Neural progenitor cell (in vitro differentiated cells): ENCODE data around the gene ACOX3. TPM values are rescaled to one million over a fixed set of nuclear protein-coding genes. Genes with fewer than 3 reads are reported as not detected.

Experiments
- DNase-seq: peaks from one replicate; pipeline ENCODE4 v3.0.0-alpha.2; 2016; ENCODE audit warnings: low spot score
- H2AFZ ChIP-seq: fragments of 200-600 bp; sonication (generic); replicated peaks from 2 replicates; pipeline ENCODE4 v1.6.1; 2016; ENCODE audit warnings: antibody characterized with exemption
- H3F3A ChIP-seq: fragments of 200-600 bp; sonication (generic); 2 replicates; pipeline ENCODE4 v1.6.1; 2016; ENCODE audit warnings: antibody characterized with exemption, low read depth
- H3K27ac ChIP-seq: fragments of 200-600 bp; sonication (generic); 2 replicates; pipeline ENCODE4 v1.5.1; 2016; ENCODE audit warnings: mild to moderate bottlenecking
- H3K27me3 ChIP-seq: fragments of 200-600 bp; sonication (generic); 2 replicates; pipeline ENCODE4 v1.6.1; 2016; ENCODE audit warnings: mild to moderate bottlenecking, moderate library complexity
- H3K36me3 ChIP-seq: fragments of 200-600 bp; sonication (generic); 2 replicates; pipeline ENCODE4 v1.5.1; 2016
- H3K4me1 ChIP-seq: fragments of 200-600 bp; sonication (generic); 2 replicates; pipeline ENCODE4 v1.6.1; 2016; ENCODE audit warnings: mixed run types
- H3K4me2 ChIP-seq: fragments of 200-600 bp; sonication (generic); 2 replicates; pipeline ENCODE4 v1.6.1; 2016
- H3K4me3 ChIP-seq: fragments of 200-600 bp; sonication (generic); 2 replicates; pipeline ENCODE4 v1.5.1; 2016
- H3K79me2 ChIP-seq: fragments of 200-600 bp; sonication (generic); 2 replicates; pipeline ENCODE4 v1.6.1; 2016; ENCODE audit warnings: low read depth
- H3K9ac ChIP-seq: fragments of 200-600 bp; sonication (generic); 2 replicates; pipeline ENCODE4 v1.6.1; 2016
- H3K9me3 ChIP-seq: fragments of 200-600 bp; sonication (generic); 2 replicates; pipeline ENCODE4 v1.5.1; 2016; ENCODE audit warnings: low read depth
- H4K20me1 ChIP-seq: fragments of 200-600 bp; sonication (generic); 2 replicates; pipeline ENCODE4 v1.6.1; 2016; ENCODE audit warnings: low read depth
- H3K27ac Mint-ChIP-seq: 3 replicates; pipeline ENCODE4 v1.8.0; 2021; ENCODE audit warnings: mixed read lengths
- H3K27me3 Mint-ChIP-seq: 2 replicates; pipeline ENCODE4 v1.8.0; 2022; ENCODE audit warnings: low read depth, mild to moderate bottlenecking, inconsistent platforms, moderate library complexity, mixed read lengths; ENCODE audit not compliant: insufficient read depth
- H3K36me3 Mint-ChIP-seq: 3 replicates; pipeline ENCODE4 v1.8.0; 2021; ENCODE audit warnings: mixed read lengths
- H3K4me1 Mint-ChIP-seq: 3 replicates; pipeline ENCODE4 v1.8.0; 2021; ENCODE audit warnings: mixed read lengths
- H3K4me3 Mint-ChIP-seq: 3 replicates; pipeline ENCODE4 v1.8.0; 2021; ENCODE audit warnings: mild to moderate bottlenecking, moderate library complexity, mixed read lengths
- H3K9me3 Mint-ChIP-seq: 3 replicates; pipeline ENCODE4 v1.8.0; 2020; ENCODE audit warnings: mixed read lengths
- CTCF ChIP-seq: fragments of 200-600 bp; sonication (generic); IDR thresholded peaks from 2 replicates; pipeline ENCODE4 v1.5.1; 2017; ENCODE audit warnings: antibody characterized with exemption, mild to moderate bottlenecking
- EZH2 ChIP-seq: fragments of 200-600 bp; sonication (generic); IDR thresholded peaks from 2 replicates; pipeline ENCODE4 v1.6.1; 2017; ENCODE audit warnings: antibody characterized with exemption, mild to moderate bottlenecking, moderate library complexity
- EZH2phosphoT487 ChIP-seq: fragments of 200-600 bp; sonication (generic); IDR thresholded peaks from 2 replicates; pipeline ENCODE4 v1.6.1; 2017; ENCODE audit warnings: antibody characterized with exemption
- total RNA-seq: library from RNA; depleted of rRNA; stranded (reverse); fragments of >200 nt; gene quantifications from 2 replicates; pipeline ENCODE4 v1.2.3, GENCODE V29; 2015; ENCODE audit warnings: low replicate concordance

ACOX3 gene
- total RNA-seq, 1 donor from 2014 or later: 14.0 TPM

GRCh38 chr4:8330821-8331574, 109.5 kb downstream of the ACOX3 start:
- Histone ChIP-seq H3K9me3 (no peaks in the 10 kb centered on the region), H3K36me3 (no peaks in the 10 kb centered on the region), H3K4me2 (no peak overlapping the region), H3K4me1 (no peaks in the 10 kb centered on the region), H3K79me2 (no peaks in the 10 kb centered on the region), H3K4me3 (no peak overlapping the region), H4K20me1 (no peaks in the 10 kb centered on the region), H3K27ac (no peak overlapping the region), H3K9ac (no peak overlapping the region), H2AFZ (no peak overlapping the region), H3K27me3 (no peaks in the 10 kb centered on the region), H3F3A (no peaks in the 10 kb centered on the region)
- Mint-ChIP-seq H3K4me1 (no peaks in the 10 kb centered on the region), H3K27me3 (peaks cover 4% of the 10 kb centered on the region), H3K27ac (no peak overlapping the region), H3K4me3 (no peak overlapping the region), H3K36me3 (no peaks in the 10 kb centered on the region), H3K9me3 (peaks cover 19% of the 10 kb centered on the region)
- TF ChIP-seq CTCF (no peak), EZH2 (no peak), EZH2phosphoT487 (no peak)
- no peak for DNase-seq

GRCh38 chr4:8329859-8330761, 110.4 kb downstream of the ACOX3 start:
- Histone ChIP-seq H3K9me3 (no peaks in the 10 kb centered on the region), H3K4me2 (no peak overlapping the region), H3K36me3 (no peaks in the 10 kb centered on the region), H3K27me3 (no peaks in the 10 kb centered on the region), H3K27ac (no peak overlapping the region), H3K4me3 (no peak overlapping the region), H3K79me2 (no peaks in the 10 kb centered on the region), H3F3A (no peaks in the 10 kb centered on the region), H3K4me1 (no peaks in the 10 kb centered on the region), H4K20me1 (no peaks in the 10 kb centered on the region), H2AFZ (no peak overlapping the region), H3K9ac (no peak overlapping the region)
- no peaks in the 10 kb centered on the region for H3K4me1 Mint-ChIP-seq
- no peak for DNase-seq
- H3K4me3 Mint-ChIP-seq: no peak overlapping the region
- peaks cover 4% of the 10 kb centered on the region for H3K27me3 Mint-ChIP-seq
- H3K9me3 Mint-ChIP-seq: peaks cover 15% of the 10 kb centered on the region
- TF ChIP-seq EZH2phosphoT487 (no peak), EZH2 (no peak), CTCF (no peak)
- H3K36me3 Mint-ChIP-seq: no peaks in the 10 kb centered on the region
- no peak overlapping the region for H3K27ac Mint-ChIP-seq

- Histone ChIP-seq H3K79me2 (no peaks in the 10 kb centered on the region), H3K4me1 (no peaks in the 10 kb centered on the region), H3F3A (no peaks in the 10 kb centered on the region), H2AFZ (no peak overlapping the region), H3K27me3 (no peaks in the 10 kb centered on the region), H3K4me2 (no peak overlapping the region), H3K27ac (no peak overlapping the region), H3K4me3 (no peak overlapping the region), H3K36me3 (no peaks in the 10 kb centered on the region), H3K9me3 (no peaks in the 10 kb centered on the region), H4K20me1 (no peaks in the 10 kb centered on the region), H3K9ac (no peak overlapping the region)
- DNase-seq: no peak
- no peaks in the 10 kb centered on the region for H3K4me1 Mint-ChIP-seq
- H3K27me3 Mint-ChIP-seq: peaks cover 4% of the 10 kb centered on the region
- no peaks in the 10 kb centered on the region for H3K36me3 Mint-ChIP-seq
- no peak overlapping the region for H3K4me3 Mint-ChIP-seq
- H3K27ac Mint-ChIP-seq: no peak overlapping the region
- peaks cover 14% of the 10 kb centered on the region for H3K9me3 Mint-ChIP-seq
- TF ChIP-seq EZH2 (no peak), EZH2phosphoT487 (no peak), CTCF (no peak)
These were observed 111.0 kb downstream of the ACOX3 start for GRCh38 chr4:8329560-8329858.
